NCI-H2107 treated with DMSO at 0.1 percent for 48 hours (cell line): ENCODE results near the gene ATE1.

Experiments used
- DNase-seq: peaks from one replicate; lab custom pipeline; 2025; ENCODE audit not compliant: unreplicated experiment; lab: John Stamatoyannopoulos, UW

ATE1 gene

DNA sequence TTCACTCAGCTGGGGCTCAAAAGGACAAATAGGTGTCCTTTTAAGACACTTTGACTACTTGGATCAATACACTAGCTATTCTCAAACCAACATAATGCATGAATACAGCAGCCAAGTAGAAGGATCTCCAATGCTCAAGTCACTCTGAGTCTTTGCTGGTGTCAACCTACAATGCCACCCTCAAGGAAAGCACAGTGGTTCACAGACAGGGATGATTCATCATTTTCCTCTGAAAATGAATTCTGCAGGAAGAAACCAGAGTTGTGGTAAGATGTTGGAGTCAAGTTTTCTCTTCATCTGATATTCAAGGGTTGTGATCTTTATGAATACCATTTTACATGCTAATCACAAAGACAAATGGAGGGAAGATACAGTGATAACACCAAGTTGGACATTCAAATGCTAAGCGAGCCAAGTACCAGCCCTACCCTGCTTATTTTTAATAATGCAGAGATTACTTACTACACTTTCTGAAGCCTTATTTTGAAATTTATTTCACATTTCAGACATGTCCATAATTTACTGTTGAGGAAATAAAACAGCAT lies 186.5 kb downstream of the ATE1 start:
- no peak for DNase-seq

DNA sequence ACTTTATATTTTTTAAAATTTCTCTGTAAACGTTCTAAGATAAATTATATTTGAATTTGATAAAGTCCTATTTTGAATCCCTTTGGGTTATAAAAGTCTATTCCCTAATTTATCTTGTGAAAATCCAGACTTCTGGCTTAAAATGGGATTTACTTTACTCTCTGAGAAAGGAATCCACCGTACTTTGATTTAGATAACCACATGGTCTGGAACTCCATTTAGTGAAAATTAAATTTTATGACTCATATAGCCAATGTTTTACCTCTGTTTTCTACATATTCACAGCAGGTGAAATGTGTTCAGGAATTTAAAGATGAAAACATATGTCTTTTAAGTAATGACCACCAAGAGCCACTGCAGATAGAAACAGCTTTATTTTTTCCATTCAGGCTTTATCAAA lies 187.8 kb downstream of the ATE1 start:
- no peak for DNase-seq

DNA sequence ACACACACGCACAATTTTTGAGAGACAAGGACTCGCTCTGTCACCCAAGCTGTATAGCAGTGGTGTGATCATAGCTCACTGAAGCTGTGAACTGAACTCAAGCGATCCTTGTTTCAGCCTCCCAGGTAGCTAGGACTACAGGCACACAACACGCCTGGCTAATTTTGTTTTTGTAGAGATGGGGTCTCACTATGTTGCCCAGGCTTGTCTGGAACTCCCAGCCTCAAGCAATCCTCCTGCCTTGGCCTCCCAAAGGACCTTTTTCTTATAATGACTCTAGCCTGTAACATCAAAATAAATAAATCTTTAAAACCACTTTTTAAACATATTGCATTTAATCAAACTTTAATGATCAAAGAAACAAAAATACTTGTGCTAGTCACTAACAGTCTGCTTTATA lies 188.7 kb downstream of the ATE1 start:
- no peak for DNase-seq

DNA sequence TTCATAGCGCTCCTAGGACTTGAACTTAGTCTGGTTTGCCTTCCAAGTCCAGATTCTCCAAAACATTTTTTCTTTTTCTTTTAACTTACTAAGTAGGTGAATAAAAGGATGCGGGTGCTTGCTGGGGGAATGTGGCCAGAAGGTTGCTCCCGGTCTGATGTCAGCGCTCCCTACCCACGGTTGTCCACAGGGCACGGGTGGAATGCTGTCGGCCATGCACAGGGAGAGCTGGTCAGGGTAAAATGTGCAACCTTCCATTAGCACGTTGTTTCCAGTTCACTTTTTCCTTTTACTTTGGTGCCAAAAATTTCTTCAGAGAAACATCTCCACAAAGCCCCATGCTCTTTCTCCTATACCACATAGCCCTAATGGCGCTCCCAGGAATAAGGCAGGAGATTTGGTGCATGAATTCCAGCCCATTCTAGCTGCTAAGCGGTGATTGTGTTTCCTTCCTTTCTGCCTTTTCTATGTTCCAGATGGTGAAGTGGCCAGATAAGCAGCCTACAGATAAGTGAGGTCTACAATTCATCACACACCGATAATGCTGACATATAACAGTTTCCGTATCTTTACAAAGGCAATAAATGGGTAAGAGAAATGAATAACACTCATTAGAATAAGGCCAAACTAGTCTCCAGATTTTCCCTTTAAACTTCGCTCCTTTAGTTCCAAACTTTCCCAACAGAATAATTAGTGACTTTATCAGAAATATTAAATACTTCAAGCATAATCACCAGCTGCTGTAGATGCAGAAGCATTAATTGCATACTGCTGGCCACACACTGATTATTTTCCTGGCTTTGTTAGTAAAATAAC lies 191.3 kb downstream of the ATE1 start:
- no peak for DNase-seq

DNA sequence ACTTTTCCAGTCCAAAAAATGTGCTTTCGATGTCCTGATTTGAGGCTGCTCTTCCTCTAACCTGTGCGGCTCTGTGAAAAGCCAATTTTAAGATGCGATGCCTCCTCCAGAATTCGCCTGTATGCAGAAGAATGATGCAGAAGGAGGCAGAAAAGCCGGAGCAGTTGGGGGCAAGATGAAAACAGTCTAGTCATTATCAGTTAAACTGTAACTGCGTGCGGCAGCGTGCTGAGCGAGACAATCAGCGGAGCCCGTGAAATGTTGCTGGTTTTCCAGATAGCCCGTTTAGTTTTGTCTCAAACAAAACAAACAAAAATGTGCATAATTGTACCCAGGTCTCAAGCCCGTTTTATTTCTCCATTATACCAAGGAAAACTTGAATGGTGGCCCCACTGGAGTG lies 192.6 kb downstream of the ATE1 start:
- no peak for DNase-seq

DNA sequence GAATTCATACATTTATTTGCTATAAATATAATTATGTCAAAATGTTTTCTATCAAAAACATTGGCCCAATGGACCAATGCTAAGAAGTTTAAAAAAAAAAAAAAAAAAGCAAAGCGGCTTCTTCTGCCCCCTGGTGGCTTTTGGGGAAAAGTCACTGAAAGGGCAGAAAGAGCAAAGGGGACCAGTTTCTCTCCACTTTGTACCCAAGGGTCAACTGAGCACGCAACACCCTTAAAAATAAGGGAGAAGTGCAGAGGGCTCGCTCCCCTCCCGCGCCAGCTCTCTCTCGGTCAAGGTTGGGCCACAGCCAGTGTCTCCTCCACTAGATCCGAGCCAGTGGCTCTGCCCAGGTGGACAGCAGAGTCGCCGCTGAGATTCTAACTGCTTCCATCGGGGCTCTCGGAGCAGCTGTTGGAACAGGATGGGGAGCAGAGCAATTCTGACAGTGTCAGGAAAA lies 193.2 kb downstream of the ATE1 start:
- DNase-seq = no peak

DNA sequence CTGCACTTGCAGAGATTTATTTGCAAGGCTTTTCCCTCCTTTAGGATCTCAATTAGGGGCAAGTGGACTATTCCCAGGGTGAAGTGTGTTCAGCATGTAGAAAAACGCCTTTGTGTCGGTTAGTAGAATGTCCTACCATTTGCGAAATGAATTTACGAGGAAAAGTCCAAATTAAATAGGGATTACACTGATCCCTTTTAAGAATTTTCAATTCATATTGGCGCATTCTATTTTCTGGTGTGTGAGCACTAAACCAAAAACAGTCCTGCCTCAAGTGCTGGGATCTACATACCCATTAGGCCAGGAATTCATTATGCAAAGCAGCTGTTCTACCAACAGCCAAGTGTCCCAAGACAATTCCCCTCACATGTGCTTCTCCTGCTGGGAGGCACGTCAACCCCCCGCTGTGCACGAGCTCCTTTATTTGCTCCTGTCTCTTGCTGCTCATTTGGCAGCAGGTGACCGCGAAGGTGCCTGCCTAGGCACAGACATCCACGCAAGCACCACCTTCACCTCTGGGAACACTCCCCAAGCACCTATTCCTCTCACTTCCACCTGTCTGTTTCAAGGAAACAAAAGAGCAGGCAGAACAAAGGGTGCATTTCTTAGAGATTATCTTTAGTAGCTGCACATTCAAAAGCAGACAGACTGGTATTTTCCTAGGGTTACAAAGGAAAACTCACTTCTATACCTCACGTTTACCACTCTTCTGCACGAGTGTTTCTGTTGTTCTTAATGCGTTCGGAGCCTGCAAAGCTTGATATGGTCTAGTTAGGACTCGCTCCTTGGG lies 195.0 kb downstream of the ATE1 start:
- DNase-seq = peak; percentile 21

DNA sequence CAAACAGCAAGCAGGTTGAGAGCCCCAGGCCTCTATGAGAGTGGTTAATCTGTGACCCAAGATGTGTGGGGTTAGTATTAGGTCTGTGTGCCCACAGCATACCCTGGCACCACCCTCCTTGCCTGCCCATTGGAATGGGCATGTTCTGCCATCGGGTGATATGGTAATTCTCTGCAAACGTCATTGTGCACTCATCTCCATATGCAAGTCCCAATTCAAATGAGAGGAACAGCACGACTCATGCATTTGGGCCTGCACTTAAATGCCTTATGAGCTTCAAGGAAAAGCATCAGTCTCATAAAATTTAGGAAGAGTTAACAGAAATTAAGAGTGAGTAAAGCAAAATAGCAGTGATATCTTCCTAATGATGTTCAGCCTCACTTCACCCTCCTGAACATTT lies 195.7 kb downstream of the ATE1 start:
- DNase-seq = no peak

DNA sequence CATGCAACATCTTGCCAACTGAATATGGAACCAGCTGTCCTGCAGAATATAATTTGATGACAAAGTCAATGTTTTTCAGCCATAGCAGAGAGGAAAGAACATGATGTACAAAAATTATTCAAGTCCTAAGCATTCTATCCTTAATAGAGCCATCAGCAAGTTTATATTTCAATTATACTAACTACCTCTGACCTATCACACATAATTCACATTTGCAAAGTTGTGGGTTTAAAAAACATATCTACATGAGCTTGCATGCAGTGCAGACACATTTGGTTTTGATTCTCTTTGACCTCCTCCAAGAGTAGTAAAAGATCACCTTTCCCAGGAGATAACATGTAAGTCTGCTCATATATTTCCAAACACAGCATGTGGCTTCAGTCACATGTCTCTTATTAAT lies 203.5 kb downstream of the ATE1 start:
- no peak for DNase-seq

DNA sequence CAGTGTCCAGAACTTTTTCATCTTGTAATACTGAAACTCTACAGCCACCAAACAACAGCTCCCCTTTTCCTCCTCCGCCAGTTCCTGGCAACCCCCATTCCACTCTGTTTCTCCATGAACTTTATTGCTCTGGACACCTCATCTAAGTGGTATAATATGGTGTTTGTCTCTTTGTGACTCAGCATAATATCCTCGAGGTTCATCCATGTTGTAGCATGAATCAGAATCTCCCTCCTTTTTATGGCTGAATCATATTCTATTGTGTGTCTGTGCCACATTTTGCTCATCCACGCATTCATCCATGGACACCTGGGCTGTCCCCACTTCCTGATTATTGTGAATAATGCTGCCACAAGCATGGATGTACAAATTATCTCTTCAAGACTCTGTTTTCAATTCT lies 205.2 kb downstream of the ATE1 start:
- no peak for DNase-seq

DNA sequence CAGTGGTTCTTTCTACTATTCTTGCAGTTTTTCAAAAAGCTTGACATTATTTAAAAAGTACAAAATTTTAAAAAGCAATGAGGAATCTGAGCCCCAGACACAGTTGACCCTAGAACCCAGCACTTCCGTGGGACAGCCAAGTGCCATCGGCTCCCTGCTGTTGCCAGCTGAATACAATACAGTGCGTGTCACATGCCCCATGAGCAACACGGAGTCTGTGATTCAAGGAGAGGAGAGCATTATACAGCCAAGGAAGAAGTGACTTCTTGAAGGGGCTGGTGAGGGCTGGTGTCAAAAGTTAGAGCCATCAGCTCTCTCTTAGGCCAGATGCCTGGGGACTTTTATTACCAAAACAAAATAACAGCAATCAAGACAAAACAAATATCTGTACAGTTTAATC lies 206.6 kb downstream of the ATE1 start:
- DNase-seq = no peak

DNA sequence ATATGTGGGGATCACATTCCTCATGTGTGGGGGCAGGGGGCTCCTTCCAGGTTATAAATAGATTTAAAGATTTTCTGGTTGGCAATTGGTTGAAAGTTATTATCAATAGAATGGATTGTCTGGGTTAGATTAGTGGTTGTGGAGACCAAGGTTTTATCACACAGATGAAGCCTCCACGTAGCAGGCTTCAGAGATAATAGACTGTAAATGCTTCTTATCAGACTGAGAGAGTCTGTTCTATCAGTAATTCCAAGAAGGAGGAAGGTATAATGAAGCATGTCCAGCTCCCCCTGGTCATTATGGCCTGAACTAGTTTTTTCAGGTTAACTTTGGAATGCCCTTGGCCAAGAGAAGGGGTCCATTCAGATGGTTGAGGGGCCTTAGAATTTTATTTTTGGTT lies 211.9 kb downstream of the ATE1 start:
- no peak for DNase-seq

DNA sequence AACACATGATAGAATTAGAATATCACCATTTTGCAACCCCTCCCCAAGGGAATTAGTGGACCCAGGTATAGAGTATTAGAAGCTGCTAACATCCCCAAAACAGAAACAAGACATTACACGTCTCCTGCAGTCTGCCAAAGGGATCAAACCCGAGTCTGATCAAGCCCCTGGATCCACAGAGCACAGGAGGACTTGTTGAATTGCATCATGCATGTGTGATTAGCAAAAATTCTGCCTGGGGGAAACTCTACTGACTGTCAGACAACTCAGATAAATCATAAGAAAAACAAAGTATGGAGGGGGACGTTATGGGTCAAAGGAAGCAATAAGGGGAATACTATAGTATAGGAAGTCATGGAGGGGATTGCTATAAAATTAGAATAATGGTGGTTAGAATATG lies 212.8 kb downstream of the ATE1 start:
- DNase-seq = no peak

DNA sequence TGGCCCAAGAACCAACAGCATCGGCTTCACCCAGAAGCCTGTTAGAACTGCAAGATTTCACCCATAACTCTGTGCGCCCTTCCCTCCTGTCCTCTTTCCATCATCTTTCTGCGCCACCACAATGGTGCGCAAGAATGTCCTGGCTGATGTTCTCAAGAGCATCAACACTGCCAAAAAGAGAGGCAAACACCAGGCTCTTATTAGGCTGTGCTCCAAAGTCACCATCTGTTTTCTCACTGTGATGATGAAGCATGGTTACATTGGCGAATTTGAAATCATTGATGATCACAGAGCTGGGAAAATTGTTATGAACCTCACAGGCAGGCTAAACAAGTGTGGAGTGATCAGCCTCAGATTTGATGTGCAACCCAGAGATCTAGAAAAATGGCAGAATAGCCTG lies 214.3 kb downstream of the ATE1 start:
- DNase-seq = no peak

DNA sequence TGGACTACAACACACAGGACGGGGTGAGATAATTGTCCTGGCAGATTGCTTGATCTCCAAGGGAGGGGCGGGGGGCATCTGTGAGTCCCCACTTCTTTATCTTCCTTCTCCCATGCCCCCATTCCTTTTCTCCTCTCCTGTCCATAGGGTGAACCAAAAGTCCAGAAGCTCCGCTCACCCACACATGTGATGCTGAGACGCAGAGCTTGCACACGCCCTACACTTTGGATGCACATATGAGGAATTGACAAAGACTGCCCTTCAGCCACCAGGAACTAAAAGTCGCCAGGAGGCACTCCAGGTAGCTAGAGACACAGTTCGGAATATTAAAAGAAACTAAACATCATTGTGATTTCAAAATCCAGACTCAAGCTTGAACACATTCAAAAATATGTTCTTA lies 216.9 kb downstream of the ATE1 start:
- DNase-seq = no peak

DNA sequence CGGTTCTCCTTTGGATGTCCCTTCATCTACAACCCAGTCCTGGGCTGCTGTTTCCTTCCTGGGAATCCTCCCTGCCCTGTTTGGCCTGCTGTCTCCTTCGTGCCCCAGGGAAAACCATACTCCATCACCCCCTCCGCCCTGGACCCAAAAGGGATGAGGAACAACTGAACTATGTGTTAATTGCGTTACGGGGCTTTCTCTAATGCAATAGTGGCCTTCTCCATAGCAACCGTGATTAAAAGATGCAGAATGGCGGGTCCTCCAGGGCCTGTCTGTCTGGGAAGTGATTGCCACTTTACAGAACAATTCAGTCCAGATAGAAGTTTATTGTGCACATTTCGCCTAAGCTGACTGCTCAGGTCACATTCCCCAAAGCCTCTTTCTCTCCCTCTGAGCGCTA lies 217.6 kb downstream of the ATE1 start:
- DNase-seq = no peak

DNA sequence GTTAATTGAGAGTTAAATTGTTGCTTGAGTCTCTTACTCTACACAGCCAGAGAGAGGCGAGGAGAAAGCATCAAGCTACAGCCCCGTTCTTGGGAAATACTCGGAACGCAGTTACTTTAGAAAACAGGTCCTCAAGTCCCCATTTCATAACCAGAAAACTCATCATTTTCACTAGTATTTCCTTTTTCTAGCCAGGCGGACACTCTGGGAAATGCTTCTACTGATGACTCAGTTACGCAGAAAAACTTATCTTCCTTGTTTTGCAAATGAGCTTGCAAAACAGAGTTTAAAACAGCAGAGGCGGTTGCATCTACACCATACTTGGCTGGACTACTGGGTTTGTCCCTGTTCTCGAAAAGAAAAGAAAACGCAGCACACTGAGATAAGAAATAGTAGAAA lies 218.2 kb downstream of the ATE1 start:
- no peak for DNase-seq

DNA sequence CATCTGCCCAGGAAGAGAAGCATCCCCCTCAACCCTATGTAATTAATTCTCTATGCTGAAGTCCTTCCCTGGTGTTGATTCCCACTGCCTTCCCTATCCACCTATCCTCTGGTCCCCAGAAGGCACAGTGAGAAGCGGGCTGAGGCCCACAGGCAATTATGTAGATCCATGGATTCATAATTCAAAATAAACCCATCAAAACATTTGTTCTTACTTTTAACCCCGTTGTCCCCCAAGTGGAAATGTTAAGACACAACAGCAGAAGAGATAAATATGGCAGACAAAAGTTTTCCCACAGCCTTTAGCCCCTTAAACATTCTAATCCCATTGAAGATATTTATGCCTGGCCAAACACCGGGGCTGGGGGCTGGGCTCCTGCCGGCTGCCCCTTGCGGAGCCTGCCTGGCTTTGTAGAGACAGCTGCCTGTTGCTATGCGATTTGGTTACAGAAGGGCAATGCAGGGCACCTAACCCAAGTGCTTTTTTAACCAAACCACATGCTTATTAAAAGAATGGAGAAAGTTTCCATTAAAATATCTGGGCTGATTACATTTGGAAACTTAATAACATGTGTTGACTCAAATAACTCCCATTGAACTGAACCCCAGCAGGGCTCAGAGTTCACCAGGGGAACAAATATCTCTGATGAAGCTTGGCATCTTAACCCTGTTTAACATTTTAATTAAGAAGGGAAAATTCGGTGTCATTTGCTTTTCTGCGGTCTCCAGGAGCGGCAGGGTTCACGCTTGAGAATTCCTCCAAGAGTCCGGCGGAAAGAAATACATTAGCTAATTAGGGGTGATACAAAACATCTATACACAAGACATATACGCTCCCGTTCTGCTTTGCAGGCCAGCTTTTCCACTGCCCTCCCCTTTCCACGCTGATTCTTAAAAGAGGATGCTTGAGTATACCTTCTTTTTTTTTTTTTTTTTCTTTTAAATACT lies 218.8 kb downstream of the ATE1 start:
- DNase-seq = no peak

DNA sequence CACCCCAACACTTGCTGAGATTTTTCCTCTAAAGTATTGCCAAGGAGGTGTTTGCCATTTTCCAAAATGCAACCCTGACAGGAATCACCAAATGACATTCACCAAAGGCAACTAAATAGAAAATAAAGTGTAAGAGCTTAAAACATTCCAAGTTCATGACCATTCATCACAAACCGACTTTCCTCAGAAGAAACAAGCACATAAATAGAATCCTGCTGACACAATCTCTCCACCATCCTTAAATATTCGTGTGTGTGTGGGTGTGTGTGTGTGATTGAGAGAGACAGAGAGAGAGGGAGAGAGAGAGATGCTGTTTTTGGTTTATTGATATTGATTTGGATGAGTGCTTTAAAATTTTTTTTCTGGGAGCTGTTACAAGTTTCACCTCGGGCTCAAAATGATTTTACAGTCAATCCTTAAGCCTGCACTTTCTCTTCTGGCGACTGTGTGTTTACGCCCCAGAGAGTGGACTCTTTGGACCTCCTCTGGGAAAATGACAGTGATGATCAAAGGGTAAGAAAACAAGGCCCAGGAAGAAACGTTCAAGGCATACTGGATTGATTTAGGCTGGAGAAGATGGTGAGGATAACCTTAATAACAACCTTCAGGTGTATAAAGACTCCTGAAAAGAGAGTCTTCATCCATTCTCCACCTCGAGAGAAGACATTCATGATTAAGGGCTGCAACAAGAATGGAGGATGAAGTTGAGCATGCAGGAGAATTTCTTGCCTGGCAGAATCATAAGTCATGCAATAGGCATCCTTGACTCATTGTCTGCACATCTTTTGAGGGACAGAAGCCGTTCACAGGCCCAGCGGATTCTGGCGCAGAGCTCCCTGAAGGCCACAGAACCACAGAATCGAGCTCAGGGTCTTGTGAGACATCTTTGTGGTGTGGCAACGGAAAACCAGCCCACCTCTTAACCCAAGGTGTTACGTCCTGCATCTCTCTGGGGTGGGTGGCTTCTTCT lies 225.2 kb downstream of the ATE1 start:
- no peak for DNase-seq

DNA sequence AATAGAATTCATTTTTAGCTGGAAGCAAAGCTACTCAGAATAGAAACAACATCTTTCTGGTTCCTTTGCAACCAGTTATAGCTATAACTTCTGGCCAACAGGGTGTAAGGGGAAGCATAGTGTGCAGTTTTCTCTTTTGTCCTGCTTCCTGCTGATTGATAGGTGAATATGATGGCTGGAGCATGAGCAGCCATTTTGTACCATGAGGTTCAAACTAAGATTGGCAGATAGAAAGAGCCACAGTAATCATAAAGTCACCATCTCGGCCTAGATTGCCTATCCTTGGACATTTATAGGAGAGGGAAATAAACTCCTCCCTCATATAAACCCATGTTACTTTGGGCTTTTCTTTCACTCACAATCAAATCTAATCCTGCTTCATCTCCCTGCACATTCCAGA lies 227.4 kb downstream of the ATE1 start:
- no peak for DNase-seq
